CD4-positive, alpha-beta T cell treated with Interleukin-10 for 1 hour (primary cell): ENCODE measurements around the gene GON7.
"Not testable (repeated sequence)": the region's sequence is repeated elsewhere in the genome, so short reads cannot be mapped to it uniquely, and the experiment has no call there.

Experiments used
- DNase-seq: peaks from one replicate; pipeline ENCODE4 v3.0.0-alpha.2; 2020

The GON7 gene

GRCh38 chr14:93195316-93195999, 11.4 kb downstream of the GON7 start:
- DNase-seq, result no peak

- no peak for DNase-seq
Observed at GRCh38 chr14:93186956-93187355, 19.9 kb downstream of the GON7 start.

- no peak for DNase-seq
Observed at GRCh38 chr14:93186466-93186865, 20.4 kb downstream of the GON7 start.

- DNase-seq, result no peak
Observed at GRCh38 chr14:93185349-93185720, 21.5 kb downstream of the GON7 start.

- peak; percentile 94 for DNase-seq
Observed at GRCh38 chr14:93184391-93185348, 22.2 kb downstream of the GON7 start, which contains the start of the genes LYSET and MOAP1. TSS of gene LYSET (plus strand) at chr14:93185317. CDS start at chr14:93185406, 89 bp downstream. TSS of gene MOAP1 (minus strand) at chr14:93184897. CDS start at chr14:93184242, 655 bp downstream.

GRCh38 chr14:93183596-93184317, 23.1 kb downstream of the GON7 start:
- DNase-seq, result no peak

- DNase-seq, result no peak
Observed at GRCh38 chr14:93175492-93175891, 31.4 kb downstream of the GON7 start.

- not testable (repeated sequence) for DNase-seq
Observed at GRCh38 chr14:93174731-93175130, 32.1 kb downstream of the GON7 start.

- no peak for DNase-seq
Observed at GRCh38 chr14:93173943-93174395, 32.9 kb downstream of the GON7 start.

- no peak for DNase-seq
Observed at GRCh38 chr14:93171376-93171775, 35.5 kb downstream of the GON7 start.

GRCh38 chr14:93170141-93170540, 36.7 kb downstream of the GON7 start:
- DNase-seq, result not testable (repeated sequence)

GRCh38 chr14:93169619-93170018, 37.2 kb downstream of the GON7 start:
- DNase-seq, result not testable (repeated sequence)

- DNase-seq, result not testable (repeated sequence)
Observed at GRCh38 chr14:93168610-93169009, 38.3 kb downstream of the GON7 start.

- DNase-seq, result not testable (repeated sequence)
Observed at GRCh38 chr14:93165271-93166265, 41.3 kb downstream of the GON7 start.

GRCh38 chr14:93163564-93163963, 43.3 kb downstream of the GON7 start:
- no peak for DNase-seq

- no peak for DNase-seq
Observed at GRCh38 chr14:93161411-93161940, 45.4 kb downstream of the GON7 start.

- no peak for DNase-seq
Observed at GRCh38 chr14:93160353-93160801, 46.5 kb downstream of the GON7 start.

- not testable (repeated sequence) for DNase-seq
Observed at GRCh38 chr14:93159625-93160352, 47.1 kb downstream of the GON7 start.

- not testable (repeated sequence) for DNase-seq
Observed at GRCh38 chr14:93158349-93158748, 48.5 kb downstream of the GON7 start.

- DNase-seq, result no peak
Observed at GRCh38 chr14:93156693-93157369, 50.0 kb downstream of the GON7 start.
